ENCODE measurements around the gene RTF1. TPM values are rescaled to one million over a fixed set of nuclear protein-coding genes. Genes with fewer than 3 reads are reported as not detected.

The RTF1 gene
- total RNA-seq, 1 experiment from 2014 or later: 49.5 TPM

DNA sequence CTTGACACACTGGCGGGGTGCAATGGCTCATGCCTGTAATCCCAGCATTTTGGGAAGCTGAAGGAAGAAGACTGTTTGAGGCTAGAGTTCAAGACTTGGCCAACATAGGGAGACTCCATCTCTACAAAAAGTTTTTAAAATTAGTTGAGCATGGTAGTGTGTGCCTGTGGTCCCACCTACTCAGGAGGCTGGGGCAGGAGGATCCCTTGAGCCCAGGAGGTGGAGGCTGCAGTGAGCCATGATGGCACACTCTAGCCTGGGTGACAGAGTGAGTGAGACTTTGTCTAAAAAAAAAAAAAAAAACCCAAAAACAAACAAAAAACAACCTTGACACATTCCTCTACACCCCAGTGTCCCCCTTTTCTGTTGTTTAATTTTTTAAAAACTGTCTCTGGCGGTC, 72.7 kb downstream of the RTF1 start:
- Histone ChIP-seq H4K5ac (ENCODE audit: insufficient read length, low read depth, low read length) (no peak overlapping the region), H2BK120ac (ENCODE audit: low read depth, low read length, poor library complexity, severe bottlenecking) (no peak overlapping the region), H4K91ac (ENCODE audit: insufficient read length, low read depth, low read length) (no peak overlapping the region), H3K4me2 (ENCODE audit: insufficient read depth, insufficient read length, low read length) (no peak overlapping the region), H2BK12ac (ENCODE audit: insufficient read length, low read depth, low read length) (no peak overlapping the region), H3K18ac (ENCODE audit: insufficient read length, low read depth, low read length) (no peak overlapping the region), H3K9me3 (ENCODE audit: control insufficient read depth, low read depth, low read length) (no peaks in the 10 kb centered on the region), H3T11ph (ENCODE audit: low read length) (no peak overlapping the region), H3K27ac (ENCODE audit: insufficient read length, low read depth, low read length) (no peak overlapping the region), H2BK15ac (ENCODE audit: low read depth, low read length) (no peak overlapping the region), H2BK5ac (ENCODE audit: insufficient read length, low read length) (no peak overlapping the region), H3K4me1 (ENCODE audit: insufficient read depth, low read length) (no peaks in the 10 kb centered on the region), H3K14ac (ENCODE audit: insufficient read depth, low read length) (no peak overlapping the region), H2BK20ac (ENCODE audit: low read depth, low read length, poor library complexity, severe bottlenecking) (no peak overlapping the region), H3K23me2 (ENCODE audit: insufficient read length, low read depth, low read length, poor library complexity, severe bottlenecking) (peaks cover 16% of the 10 kb centered on the region), H2AFZ (ENCODE audit: low read length) (no peak overlapping the region), H2AK5ac (ENCODE audit: insufficient read length, low read length) (no peak overlapping the region), H3K27me3 (ENCODE audit: insufficient read depth, low read length) (peaks cover 26% of the 10 kb centered on the region; the same call in 1 of the 2 replicates), H3K4ac (ENCODE audit: low read depth, low read length) (no peak overlapping the region), H3K9ac (ENCODE audit: extremely low read depth, insufficient read length, low read length) (no peak overlapping the region), H4K8ac (replicated peaks; ENCODE audit: insufficient read length, low read depth, low read length) (no peak overlapping the region), H3K79me1 (ENCODE audit: insufficient read depth, low read depth, low read length, poor library complexity, severe bottlenecking) (no peaks in the 10 kb centered on the region), H3K79me2 (ENCODE audit: insufficient read depth, low read length) (no peaks in the 10 kb centered on the region), H3K23ac (ENCODE audit: insufficient read length, low read depth, low read length) (no peak overlapping the region), H4K20me1 (ENCODE audit: control insufficient read depth, insufficient read depth, insufficient read length) (no peaks in the 10 kb centered on the region), H3K56ac (ENCODE audit: insufficient read length, low read depth, low read length) (no peak overlapping the region)
- Mint-ChIP-seq H3K27me3 (ENCODE audit: low read depth) (peaks cover 49% of the 10 kb centered on the region), H3K36me3 (ENCODE audit: insufficient read depth in 1 of 3, low read depth in 3 of 3) (no peaks in the 10 kb centered on the region; a peak in 1 of 7 replicates), H3K4me1 (peaks cover 6 to 8% of the 10 kb centered on the region in 2 experiments), H3K4me3 (no peak overlapping the region; a peak in 1 of 5 replicates), H3K9me3 (no peaks in the 10 kb centered on the region; a peak in 2 of 5 replicates), H3K27ac (no peak overlapping the region)
- no peak for DNase-seq
- WGBS (ENCODE audit: extremely low coverage, insufficient read length, low lambda C conversion rate): no CpG with 5 or more reads among the region's 2 CpGs
- no peak for TF ChIP-seq CTCF (conservative IDR thresholded peaks at IDR 0.05)
